Measurements from ENCODE around the gene SLC5A11.

DNA sequence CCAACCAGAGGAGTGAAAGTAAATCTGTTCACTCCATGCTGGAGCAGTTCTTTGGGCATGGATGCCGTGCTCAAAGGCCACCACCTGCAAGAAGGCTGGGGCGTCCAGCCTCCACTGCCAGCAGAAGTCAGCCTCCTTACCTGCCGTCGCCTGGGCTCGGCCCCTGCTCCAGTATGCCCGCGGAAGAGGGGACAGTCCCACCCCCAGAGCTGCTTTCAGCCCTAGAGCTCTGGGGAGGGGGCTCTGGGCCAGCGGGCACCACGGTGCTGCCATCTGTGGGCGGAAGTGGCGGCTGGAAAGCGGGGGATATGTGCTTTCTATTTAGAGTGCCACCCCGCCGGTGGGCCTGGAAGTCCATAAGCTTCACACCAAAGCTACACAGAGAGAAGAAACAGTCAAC, 93.5 kb downstream of the SLC5A11 start:
- TF ChIP-seq, protein P1, sequence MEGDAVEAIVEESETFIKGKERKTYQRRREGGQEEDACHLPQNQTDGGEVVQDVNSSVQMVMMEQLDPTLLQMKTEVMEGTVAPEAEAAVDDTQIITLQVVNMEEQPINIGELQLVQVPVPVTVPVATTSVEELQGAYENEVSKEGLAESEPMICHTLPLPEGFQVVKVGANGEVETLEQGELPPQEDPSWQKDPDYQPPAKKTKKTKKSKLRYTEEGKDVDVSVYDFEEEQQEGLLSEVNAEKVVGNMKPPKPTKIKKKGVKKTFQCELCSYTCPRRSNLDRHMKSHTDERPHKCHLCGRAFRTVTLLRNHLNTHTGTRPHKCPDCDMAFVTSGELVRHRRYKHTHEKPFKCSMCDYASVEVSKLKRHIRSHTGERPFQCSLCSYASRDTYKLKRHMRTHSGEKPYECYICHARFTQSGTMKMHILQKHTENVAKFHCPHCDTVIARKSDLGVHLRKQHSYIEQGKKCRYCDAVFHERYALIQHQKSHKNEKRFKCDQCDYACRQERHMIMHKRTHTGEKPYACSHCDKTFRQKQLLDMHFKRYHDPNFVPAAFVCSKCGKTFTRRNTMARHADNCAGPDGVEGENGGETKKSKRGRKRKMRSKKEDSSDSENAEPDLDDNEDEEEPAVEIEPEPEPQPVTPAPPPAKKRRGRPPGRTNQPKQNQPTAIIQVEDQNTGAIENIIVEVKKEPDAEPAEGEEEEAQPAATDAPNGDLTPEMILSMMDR (conservative IDR thresholded peaks at IDR 0.05; ENCODE audit: low read depth, low read length) = no peak
- no peak for TF ChIP-seq EZH2 (IDR thresholded peaks at IDR 0.05; ENCODE audit: borderline replicate concordance, low read depth, low read length, poor library complexity, severe bottlenecking)
